IgD-negative memory B cell (primary cell): ENCODE measurements around the gene CCT7. TPM values are rescaled to one million over a fixed set of nuclear protein-coding genes. Genes with fewer than 3 reads are reported as not detected.
A peak's percentile ranks its signal among the peaks of the same experiment; 100 is the strongest.

Experiments used
- H3K27ac Mint-ChIP-seq, 3 donors: one replicate each; pipeline ENCODE4 v1.8.0; 2020 to 2022; ENCODE audit warnings: mild to moderate bottlenecking in 3 of 3, mixed read lengths in 3 of 3, moderate library complexity in 1 of 3
- H3K27me3 Mint-ChIP-seq: one replicate; pipeline ENCODE4 v1.8.0; 2021; ENCODE audit warnings: mixed read lengths
- H3K36me3 Mint-ChIP-seq: one replicate; pipeline ENCODE4 v1.8.0; 2020; ENCODE audit warnings: mild to moderate bottlenecking, mixed read lengths
- H3K4me1 Mint-ChIP-seq, 3 donors: one replicate each; pipeline ENCODE4 v1.8.0; 2020 to 2022; ENCODE audit warnings: mixed read lengths in 3 of 3, mild to moderate bottlenecking in 1 of 3
- H3K4me3 Mint-ChIP-seq, 4 donors: one replicate each; pipeline ENCODE4 v1.8.0; 2020 to 2022; ENCODE audit warnings: mild to moderate bottlenecking in 4 of 4, mixed read lengths in 4 of 4, moderate library complexity in 3 of 4
- H3K9me3 Mint-ChIP-seq, 3 donors: one replicate each; pipeline ENCODE4 v1.8.0; 2020 to 2021; ENCODE audit warnings: mixed read lengths in 3 of 3, mild to moderate bottlenecking in 1 of 3
- polyA plus RNA-seq: library from polyadenylated mRNA; unstranded; fragments of 300-500 nt; fragmentation: Illumina TruSeq; gene quantifications from one replicate; pipeline ENCODE4 v1.2.3, GENCODE V29; 2021

The CCT7 gene
- polyA plus RNA-seq, 1 donor from 2014 or later, result 242 TPM

DNA sequence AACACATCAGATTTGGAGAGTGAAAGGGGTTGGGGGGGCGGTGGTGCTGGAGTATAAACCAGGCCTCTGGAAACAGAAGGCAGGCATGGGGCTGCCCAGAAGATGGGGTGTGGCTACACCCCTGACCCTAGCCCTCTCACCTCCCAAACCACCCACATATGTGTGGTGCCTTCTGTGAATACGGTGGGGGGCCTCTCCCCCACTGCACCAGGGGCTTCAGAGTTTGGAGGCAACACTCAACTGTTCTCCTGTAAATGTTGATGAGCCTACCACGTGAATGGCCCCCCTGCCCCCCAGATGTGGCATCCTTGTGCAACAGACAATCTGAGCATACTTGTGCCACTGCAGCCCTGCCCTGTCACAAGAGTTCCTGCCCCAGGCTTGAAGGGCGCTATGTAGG lies 30.7 kb downstream of the CCT7 start:
- H3K36me3 Mint-ChIP-seq, result peaks cover 2% of the 10 kb centered on the region
- H3K9me3 Mint-ChIP-seq, result no peaks in the 10 kb centered on the region
- H3K27ac Mint-ChIP-seq, result no peak overlapping the region
- no peaks in the 10 kb centered on the region for H3K27me3 Mint-ChIP-seq
- H3K4me3 Mint-ChIP-seq, result no peak overlapping the region
- H3K4me1 Mint-ChIP-seq, result peaks cover 8 to 13% (median 9%) of the 10 kb centered on the region in 3 donors

DNA sequence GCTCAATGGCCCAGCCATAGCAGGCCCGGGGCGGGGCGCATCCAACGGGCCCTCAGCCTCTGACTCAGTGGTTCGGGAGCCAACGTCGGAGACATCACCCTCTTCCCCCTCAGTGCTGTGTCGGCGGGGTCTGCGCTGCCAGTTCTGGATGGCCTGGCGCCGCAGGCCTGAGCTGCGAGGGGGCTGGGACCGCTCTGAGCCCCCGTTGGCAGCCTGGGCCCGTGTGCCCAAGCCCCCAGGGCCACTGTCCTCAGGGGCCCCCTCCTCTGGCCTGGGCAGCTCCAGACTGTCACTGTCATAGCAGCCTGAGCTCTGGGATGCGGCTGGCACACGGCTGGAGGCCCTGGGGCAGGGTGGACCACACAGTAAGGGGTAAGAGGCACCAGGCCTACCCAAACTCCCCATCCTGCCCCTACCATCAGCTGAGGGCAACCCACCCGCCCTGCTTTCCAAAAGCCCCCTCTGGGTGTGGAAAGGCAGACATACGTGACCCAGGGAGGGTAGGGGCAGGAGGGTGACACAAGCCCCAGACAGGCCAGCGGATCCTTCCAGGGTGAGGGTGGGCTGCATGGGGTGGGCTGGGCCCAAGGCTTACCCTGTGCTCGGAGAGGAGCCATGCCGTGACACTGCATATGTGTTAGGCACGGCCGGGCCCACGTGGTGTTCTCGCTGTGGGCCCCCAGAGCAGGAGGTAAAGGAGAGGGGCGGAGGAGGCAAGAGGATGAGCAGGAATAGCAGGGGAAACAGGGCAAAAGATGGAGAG lies 31.4 kb downstream of the CCT7 start:
- peaks cover 2% of the 10 kb centered on the region for H3K36me3 Mint-ChIP-seq
- H3K4me1 Mint-ChIP-seq, result peaks cover 8 to 16% (median 11%) of the 10 kb centered on the region in 3 donors
- no peak overlapping the region for H3K27ac Mint-ChIP-seq
- no peaks in the 10 kb centered on the region for H3K27me3 Mint-ChIP-seq
- no peak overlapping the region for H3K4me3 Mint-ChIP-seq
- H3K9me3 Mint-ChIP-seq, result no peaks in the 10 kb centered on the region

DNA sequence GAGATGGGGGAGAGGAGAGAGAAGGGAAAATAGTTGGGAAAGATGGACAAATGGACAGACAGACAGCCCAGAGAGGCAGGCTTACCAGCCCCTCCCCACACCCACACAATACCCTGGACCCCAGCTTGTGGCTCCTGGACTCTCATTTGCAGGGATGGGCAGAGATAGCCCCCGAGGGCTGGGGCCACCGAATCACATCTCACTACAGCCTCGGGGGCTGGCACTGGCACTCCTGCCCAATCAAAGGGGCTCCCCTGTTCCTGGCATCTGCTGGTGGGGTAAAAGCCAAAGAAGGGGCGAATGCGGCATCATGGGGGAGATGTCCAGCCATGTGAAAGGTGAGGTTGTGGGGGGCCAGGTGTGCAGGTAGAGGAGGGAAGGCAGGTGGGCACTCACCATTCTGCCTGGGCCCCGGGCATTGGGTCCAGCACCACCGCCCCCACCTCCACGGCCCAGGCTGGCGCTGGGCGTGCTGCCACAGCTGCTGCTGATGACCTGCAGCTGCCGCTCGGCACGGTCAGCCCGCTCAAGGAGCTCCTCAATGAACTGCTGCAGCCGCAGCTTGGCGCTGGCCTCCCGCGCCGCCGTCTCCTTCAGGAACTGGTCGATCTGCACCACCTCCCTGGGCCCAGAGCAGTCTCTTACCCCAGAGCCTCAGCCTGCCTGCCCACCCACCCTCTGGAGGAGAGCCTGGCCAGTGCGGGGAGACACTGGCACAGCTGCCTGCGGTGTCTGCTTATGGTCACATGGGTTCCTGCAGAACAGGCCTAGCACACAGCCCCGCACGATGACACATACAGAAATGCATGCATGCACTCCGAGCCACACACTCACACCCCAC lies 32.2 kb downstream of the CCT7 start:
- Mint-ChIP-seq H3K27ac (peak overlapping the region in 1 of 3 donors; percentile 8), H3K36me3 (peaks cover 2% of the 10 kb centered on the region), H3K4me1 (peaks cover 8 to 16% (median 16%) of the 10 kb centered on the region in 3 donors), H3K4me3 (no peak overlapping the region), H3K9me3 (no peaks in the 10 kb centered on the region), H3K27me3 (no peaks in the 10 kb centered on the region)

DNA sequence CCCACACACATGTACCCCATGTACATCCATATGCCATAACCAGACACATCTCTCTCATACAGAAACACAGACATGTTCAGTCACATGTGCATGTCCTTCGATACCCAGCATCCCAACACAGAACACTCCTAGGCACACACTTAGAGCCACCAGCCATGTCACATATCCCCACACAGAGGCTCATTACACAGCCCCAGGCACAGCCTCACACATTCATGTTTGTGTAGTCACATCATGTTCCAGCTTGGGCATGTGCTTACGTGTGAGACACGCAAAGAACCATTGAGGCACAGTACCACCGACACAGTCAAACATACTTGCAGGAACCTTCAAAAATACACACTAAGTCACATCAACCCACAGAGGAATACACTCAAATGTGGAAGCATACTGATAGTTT lies 32.9 kb downstream of the CCT7 start:
- Mint-ChIP-seq H3K27me3 (no peaks in the 10 kb centered on the region), H3K36me3 (peaks cover 2% of the 10 kb centered on the region), H3K4me3 (no peak overlapping the region), H3K4me1 (peaks cover 8 to 18% (median 16%) of the 10 kb centered on the region in 3 donors), H3K27ac (peak overlapping the region in 1 of 3 donors; percentile 8), H3K9me3 (no peaks in the 10 kb centered on the region)

DNA sequence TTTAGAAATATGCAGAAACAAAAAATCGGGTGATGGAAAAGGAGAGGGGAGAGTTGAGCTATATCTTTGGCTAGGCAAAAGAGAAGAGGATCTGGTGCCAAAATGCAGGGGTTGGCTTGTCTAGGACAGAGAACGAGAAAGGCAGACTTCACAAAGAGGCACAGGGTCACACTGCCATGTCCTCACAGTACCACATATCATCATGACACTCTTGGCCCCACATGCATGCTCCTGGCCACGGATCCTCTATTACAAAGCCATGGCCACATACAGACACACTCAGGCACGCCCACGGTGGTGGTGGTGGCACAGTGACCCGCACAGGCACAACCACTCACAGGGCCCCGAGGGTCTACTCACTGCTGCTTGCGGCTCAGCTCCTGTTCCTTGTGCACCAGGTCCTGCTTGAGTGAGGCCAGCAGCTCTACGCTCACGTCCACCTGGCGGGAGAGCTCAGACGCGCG lies 34.3 kb downstream of the CCT7 start:
- Mint-ChIP-seq H3K4me3 (peak overlapping the region; percentile 7 to 73 (median 60)), H3K27ac (peak overlapping the region in 2 of 3 donors; percentile 24 to 65), H3K4me1 (peaks cover 8 to 18% (median 16%) of the 10 kb centered on the region in 3 donors), H3K36me3 (peaks cover 1% of the 10 kb centered on the region), H3K27me3 (no peaks in the 10 kb centered on the region), H3K9me3 (no peaks in the 10 kb centered on the region)

DNA sequence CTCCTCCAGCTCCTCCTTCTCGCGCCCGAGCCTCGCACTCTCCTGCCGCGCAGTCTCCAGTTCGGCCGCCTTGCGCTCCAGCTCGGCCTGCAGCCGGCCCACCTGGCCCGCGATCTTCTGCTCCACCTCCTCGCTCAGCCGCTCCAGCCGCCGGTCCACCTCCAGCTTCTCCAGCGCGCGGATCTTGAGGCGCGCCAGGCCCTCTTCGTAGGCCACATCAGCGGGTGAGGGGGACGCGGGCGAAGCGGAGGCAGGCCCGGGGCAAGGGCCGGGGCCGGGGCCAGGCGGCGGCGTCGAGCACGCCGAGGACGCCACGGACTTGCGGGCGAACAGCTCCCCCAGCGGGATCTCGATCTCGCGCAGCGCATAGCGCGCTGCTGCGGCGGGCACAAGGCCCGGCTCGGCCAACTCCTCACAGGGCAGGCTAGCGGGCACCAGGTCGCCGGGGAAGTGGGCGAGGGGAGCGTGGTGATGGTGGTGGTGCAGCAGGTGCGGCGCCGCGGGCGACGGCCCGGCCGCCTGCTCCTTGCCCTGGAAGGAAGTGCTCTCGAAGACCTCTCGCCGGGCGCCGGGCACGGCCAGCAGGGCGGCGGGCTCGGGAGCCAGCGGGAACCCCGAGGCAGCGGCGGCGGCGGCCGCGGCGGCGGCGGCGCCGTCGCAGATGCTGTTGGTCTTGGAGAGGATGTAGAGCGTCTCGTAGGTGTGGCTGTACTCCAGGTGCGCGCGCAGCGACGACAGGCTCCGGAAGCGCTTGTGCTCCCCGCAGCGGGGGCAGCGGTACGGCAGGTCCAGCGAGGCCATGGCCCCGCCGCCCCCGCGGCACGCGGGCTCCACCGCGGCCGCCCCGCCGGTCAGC lies 35.0 kb downstream of the CCT7 start:
- H3K27me3 Mint-ChIP-seq, result no peaks in the 10 kb centered on the region
- H3K36me3 Mint-ChIP-seq, result no peaks in the 10 kb centered on the region
- H3K4me3 Mint-ChIP-seq, result peak overlapping the region in 2 of 4 donors; percentile 7 to 63
- H3K9me3 Mint-ChIP-seq, result peaks cover 0 to under 1% (median 0%) of the 10 kb centered on the region in 3 donors
- no peak overlapping the region for H3K27ac Mint-ChIP-seq
- peaks cover 8 to 18% (median 16%) of the 10 kb centered on the region in 3 donors for H3K4me1 Mint-ChIP-seq

DNA sequence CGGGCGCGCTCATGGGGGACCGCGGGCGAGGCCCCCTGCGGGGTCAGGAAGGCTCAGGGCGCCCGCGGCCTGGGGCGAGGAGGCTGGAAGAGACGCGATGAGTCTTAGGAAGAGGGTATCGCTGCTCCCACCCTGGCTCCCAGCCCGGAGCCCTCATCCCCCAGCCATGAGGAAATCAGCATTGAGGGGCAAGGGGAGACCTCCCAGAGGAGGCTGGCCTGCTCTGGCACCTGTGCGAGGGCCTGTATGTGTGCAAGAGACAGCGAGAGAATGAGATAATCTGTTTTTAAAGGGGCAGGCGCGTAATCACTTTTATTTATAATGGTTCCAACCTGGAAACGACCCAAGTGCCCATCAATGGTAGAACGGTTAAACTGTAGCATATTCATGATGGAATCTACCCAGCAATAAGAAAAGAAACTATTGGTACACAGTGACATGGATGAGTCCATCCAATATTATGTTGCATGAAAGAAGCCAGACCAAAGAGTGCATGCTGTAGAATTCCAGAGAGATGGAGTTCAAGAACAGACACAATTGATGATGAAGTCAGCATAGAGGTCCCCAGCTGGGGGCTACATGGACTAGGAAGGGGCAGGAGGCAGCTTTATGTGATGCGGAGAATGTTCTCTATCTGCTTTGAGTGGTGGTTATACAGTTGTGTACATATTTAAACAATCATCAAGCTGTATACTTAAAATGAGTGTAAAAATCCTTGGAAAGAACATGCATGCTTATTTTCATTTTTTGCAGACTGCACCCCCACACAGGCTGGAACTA lies 35.8 kb downstream of the CCT7 start:
- H3K27ac Mint-ChIP-seq, result peak overlapping the region in 1 of 3 donors; percentile 80
- H3K4me3 Mint-ChIP-seq, result peak overlapping the region in 3 of 4 donors; percentile 11 to 66 (median 14)
- peaks cover 0 to 2% (median 0%) of the 10 kb centered on the region in 3 donors for H3K9me3 Mint-ChIP-seq
- no peaks in the 10 kb centered on the region for H3K36me3 Mint-ChIP-seq
- H3K27me3 Mint-ChIP-seq, result no peaks in the 10 kb centered on the region
- peaks cover 8 to 18% (median 16%) of the 10 kb centered on the region in 3 donors for H3K4me1 Mint-ChIP-seq

DNA sequence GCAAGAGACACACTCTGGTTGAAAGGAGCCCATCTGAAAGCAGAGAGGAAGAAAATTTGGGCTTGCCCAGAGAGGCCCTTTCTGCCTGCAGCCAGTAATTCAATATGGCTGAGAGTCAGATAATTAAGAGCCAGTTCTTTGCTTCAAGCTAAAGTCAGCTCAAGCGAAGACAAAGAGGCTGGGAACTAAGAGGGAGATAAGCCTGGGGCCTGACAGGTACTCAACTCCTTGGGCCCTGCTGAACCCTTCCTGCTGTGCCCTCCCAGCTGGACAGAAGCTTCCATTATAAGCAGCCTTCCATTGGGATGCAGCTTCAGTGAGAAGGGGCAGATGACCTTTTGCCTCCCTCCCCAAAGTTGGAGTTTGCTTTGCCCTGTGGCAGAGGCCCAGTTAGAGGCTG lies 38.2 kb downstream of the CCT7 start:
- Mint-ChIP-seq H3K4me3 (no peak overlapping the region), H3K36me3 (no peaks in the 10 kb centered on the region), H3K9me3 (peaks cover 0 to 2% (median 0%) of the 10 kb centered on the region in 3 donors), H3K4me1 (peaks cover 8 to 19% (median 11%) of the 10 kb centered on the region in 3 donors), H3K27ac (no peak overlapping the region), H3K27me3 (no peaks in the 10 kb centered on the region)

DNA sequence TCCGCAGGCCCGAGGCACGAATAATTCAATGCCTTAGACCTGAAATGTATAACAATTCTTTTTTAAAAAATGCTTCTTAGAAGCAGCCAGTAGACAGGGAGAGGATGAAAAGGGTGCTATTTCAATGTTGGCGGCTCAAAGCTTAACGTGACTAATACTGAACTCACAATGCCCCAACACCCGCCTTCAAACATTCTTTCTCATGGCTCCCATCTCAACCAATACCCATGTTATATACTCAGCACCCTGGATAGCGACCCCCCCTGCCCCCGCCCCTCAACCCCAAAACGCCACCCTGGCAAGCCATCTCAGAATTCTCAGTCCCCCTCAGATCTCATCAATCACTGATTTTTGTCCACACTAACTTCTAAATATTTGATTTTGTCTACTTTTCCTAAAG lies 45.7 kb downstream of the CCT7 start:
- H3K27me3 Mint-ChIP-seq, result no peaks in the 10 kb centered on the region
- H3K27ac Mint-ChIP-seq, result no peak overlapping the region
- H3K4me1 Mint-ChIP-seq, result peaks cover 10 to 15% (median 13%) of the 10 kb centered on the region in 3 donors
- H3K9me3 Mint-ChIP-seq, result no peaks in the 10 kb centered on the region
- peak overlapping the region in 1 of 4 donors; percentile 45 for H3K4me3 Mint-ChIP-seq
- H3K36me3 Mint-ChIP-seq, result peaks cover 9% of the 10 kb centered on the region

DNA sequence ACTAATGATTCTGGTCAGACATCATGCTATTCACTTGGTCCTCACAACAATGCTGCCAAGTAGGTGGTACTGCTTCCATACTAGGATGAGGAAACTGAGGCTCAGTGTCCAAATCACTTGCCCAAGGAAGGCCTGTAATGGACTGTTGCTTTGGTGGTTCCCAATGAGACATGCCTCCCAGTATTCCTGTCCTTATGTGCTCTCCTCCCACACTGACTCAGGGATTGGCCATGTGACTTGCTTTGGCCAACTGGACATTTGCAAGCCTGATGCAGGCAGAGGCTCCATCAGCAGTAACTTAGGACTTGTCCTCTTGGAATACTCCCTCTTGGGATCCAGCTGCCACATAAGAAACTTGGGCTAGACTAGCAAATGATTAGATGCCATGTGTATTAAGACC lies 47.1 kb downstream of the CCT7 start:
- peak overlapping the region in 2 of 4 donors; percentile 33 to 89 for H3K4me3 Mint-ChIP-seq
- no peaks in the 10 kb centered on the region for H3K9me3 Mint-ChIP-seq
- peaks cover 9% of the 10 kb centered on the region for H3K36me3 Mint-ChIP-seq
- peaks cover 15 to 25% (median 21%) of the 10 kb centered on the region in 3 donors for H3K4me1 Mint-ChIP-seq
- H3K27ac Mint-ChIP-seq, result no peak overlapping the region
- H3K27me3 Mint-ChIP-seq, result no peaks in the 10 kb centered on the region

DNA sequence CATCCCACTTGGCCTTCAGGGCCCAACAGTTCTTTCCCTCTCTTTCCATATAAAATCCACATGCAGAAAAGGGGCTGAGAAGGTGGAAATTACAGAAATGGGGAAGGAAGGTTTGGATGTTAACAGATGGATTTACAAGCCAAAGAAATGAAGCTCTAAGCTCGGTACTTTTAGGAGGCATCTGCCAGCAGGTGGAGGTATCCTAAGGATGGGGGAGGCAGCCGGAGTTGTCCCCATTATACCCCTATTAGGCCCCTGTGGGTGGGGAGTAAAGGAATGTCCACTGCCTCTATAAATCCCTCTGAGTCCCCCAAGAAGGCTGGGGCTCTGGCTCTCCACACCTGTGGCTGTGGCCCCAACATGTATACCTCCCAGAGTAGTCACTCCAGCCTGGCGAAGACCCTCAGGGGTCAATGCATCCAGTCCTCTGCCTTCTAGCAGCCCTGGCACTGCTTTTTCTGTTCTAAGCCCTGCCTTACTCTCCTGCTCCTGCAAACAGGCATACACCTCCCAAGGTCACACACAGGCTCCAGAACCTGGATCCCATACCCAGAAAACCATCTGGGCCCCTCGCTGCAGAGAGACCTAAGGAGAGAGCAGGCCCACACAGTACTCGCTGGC lies 48.9 kb downstream of the CCT7 start:
- peak overlapping the region; percentile 31 to 70 (median 67) for H3K27ac Mint-ChIP-seq
- peak overlapping the region; percentile 86 to 95 (median 91) for H3K4me3 Mint-ChIP-seq
- H3K9me3 Mint-ChIP-seq, result no peaks in the 10 kb centered on the region
- H3K36me3 Mint-ChIP-seq, result peaks cover 7% of the 10 kb centered on the region
- H3K4me1 Mint-ChIP-seq, result peaks cover 14 to 26% (median 21%) of the 10 kb centered on the region in 3 donors
- no peaks in the 10 kb centered on the region for H3K27me3 Mint-ChIP-seq

DNA sequence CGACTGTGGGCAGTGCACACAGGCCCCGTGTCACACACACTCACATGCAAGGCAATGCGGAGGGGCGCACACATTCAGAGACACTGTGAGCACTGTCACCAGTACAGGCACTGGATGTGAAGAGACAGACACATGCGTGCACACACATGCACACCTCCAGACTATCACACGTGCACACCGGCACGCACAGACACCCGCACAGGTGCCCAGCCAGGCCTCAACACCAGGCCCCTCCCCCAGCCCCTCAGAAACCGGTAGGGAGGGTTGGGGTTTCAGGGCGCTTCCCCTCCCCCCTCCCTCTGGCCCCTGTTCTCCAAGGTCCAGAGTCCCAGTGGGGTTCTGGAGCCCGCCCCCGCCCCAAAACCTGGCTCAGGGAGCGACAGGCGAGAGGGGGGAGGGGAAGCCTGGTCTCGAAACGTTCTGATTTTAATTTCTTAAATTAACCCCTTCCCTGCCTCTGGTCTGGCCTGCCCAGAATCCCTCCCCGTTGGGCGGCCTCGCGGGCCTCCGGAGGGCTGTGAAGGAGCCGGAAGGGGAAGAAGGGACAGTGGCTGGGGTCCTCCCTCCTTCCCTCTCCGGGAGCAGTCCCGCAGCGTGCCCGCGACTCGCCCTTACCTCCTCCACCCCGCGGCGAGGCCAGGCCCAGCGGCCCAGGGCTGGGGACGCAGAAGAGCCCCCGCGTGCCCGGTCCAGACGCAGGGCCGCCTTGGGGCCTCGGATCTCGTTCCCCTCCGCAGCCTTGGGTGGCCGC lies 49.6 kb downstream of the CCT7 start:
- Mint-ChIP-seq H3K9me3 (no peaks in the 10 kb centered on the region), H3K36me3 (peaks cover 7% of the 10 kb centered on the region), H3K4me3 (peak overlapping the region; percentile 86 to 95 (median 91)), H3K27ac (peak overlapping the region; percentile 31 to 70 (median 67)), H3K4me1 (peaks cover 14 to 26% (median 20%) of the 10 kb centered on the region in 3 donors), H3K27me3 (no peaks in the 10 kb centered on the region)
